ENCODE data around the gene ARFGAP2. TPM values are rescaled to one million over a fixed set of nuclear protein-coding genes. Genes with fewer than 3 reads are reported as not detected.

The ARFGAP2 gene
- polyA plus RNA-seq, 1 donor (not counting 4 experiments of a cell fraction or from before 2014, with no cell fraction given), result 51.0 TPM

- Histone ChIP-seq H3K27ac (ENCODE audit: control insufficient read depth, insufficient read depth, low read length) (no peak overlapping the region), H3K36me3 (ENCODE audit: control insufficient read depth in 2 of 2, extremely low read depth in 1 of 2, insufficient read depth in 2 of 2, low read length in 2 of 2) (peaks cover 28 to 29% of the 10 kb centered on the region in 2 experiments), H3K4me3 (ENCODE audit: control insufficient read depth in 2 of 3, extremely low read depth in 1 of 3, insufficient read depth in 2 of 3, low read depth in 1 of 3, low read length in 3 of 3) (no peak overlapping the region), H3K9me3 (ENCODE audit: control insufficient read depth, low read depth, low read length) (no peaks in the 10 kb centered on the region), H3K79me2 (ENCODE audit: control insufficient read depth, insufficient read depth, low read length) (no peaks in the 10 kb centered on the region), H2AFZ (ENCODE audit: control insufficient read depth, low read length) (no peak overlapping the region), H4K20me1 (ENCODE audit: control insufficient read depth, extremely low read depth, insufficient read depth, low read length) (no peaks in the 10 kb centered on the region), H3K9me1 (ENCODE audit: control insufficient read depth, extremely low read depth, insufficient read depth, low read length) (no peaks in the 10 kb centered on the region), H3K27me3 (ENCODE audit: control insufficient read depth, extremely low read depth, insufficient read depth, low read length) (no peaks in the 10 kb centered on the region), H3K4me2 (ENCODE audit: control insufficient read depth, extremely low read depth, insufficient read depth, low read depth, low read length) (no peak overlapping the region), H3K4me1 (ENCODE audit: control insufficient read depth, extremely low read depth, insufficient read depth, low read length) (no peaks in the 10 kb centered on the region), H3K9ac (ENCODE audit: control insufficient read depth, extremely low read depth, insufficient read depth, low read length) (no peak overlapping the region)
- TF ChIP-seq EZH2 (IDR thresholded peaks at IDR 0.05; ENCODE audit: low read length) (no peak), CTCF (optimal IDR thresholded peaks at IDR 0.05 in 1 of 3, IDR thresholded peaks at IDR 0.05 in 1 of 3, conservative IDR thresholded peaks at IDR 0.05 in 1 of 3; ENCODE audit: extremely low read depth in 1 of 3, insufficient read depth in 2 of 3, low read length in 3 of 3) (no peak)
- FAIRE-seq, result no peak
- dilution Hi-C loops (cut with MboI; ENCODE audit: extremely low pct_ligation_motif_present, low sequenced_read_pairs), result no loop called here
- DNase-seq (ENCODE audit: low read depth, low spot score), result no peak
Measured at GRCh38 chr11:47162426-47162825, 14.3 kb downstream of the ARFGAP2 start.

- H2AFZ ChIP-seq (ENCODE audit: control insufficient read depth, low read length), result no peak overlapping the region
- dilution Hi-C loops (cut with MboI; ENCODE audit: extremely low pct_ligation_motif_present, low sequenced_read_pairs), result no loop called here
- no peak for DNase-seq (ENCODE audit: low read depth, low spot score)
Measured at GRCh38 chr11:47161890-47162289, 14.8 kb downstream of the ARFGAP2 start.

More at GRCh38 chr11:47161890-47162289, 14.8 kb downstream of the ARFGAP2 start:
- Histone ChIP-seq H3K4me2 (ENCODE audit: control insufficient read depth, extremely low read depth, insufficient read depth, low read depth, low read length) (no peak overlapping the region), H3K79me2 (ENCODE audit: control insufficient read depth, insufficient read depth, low read length) (no peaks in the 10 kb centered on the region), H3K9me1 (ENCODE audit: control insufficient read depth, extremely low read depth, insufficient read depth, low read length) (no peaks in the 10 kb centered on the region), H4K20me1 (ENCODE audit: control insufficient read depth, extremely low read depth, insufficient read depth, low read length) (no peaks in the 10 kb centered on the region), H3K27ac (ENCODE audit: control insufficient read depth, insufficient read depth, low read length) (no peak overlapping the region), H3K27me3 (ENCODE audit: control insufficient read depth, extremely low read depth, insufficient read depth, low read length) (no peaks in the 10 kb centered on the region), H3K9me3 (ENCODE audit: control insufficient read depth, low read depth, low read length) (no peaks in the 10 kb centered on the region), H3K9ac (ENCODE audit: control insufficient read depth, extremely low read depth, insufficient read depth, low read length) (no peak overlapping the region), H3K4me1 (ENCODE audit: control insufficient read depth, extremely low read depth, insufficient read depth, low read length) (no peaks in the 10 kb centered on the region), H3K4me3 (ENCODE audit: control insufficient read depth in 2 of 3, extremely low read depth in 1 of 3, insufficient read depth in 2 of 3, low read depth in 1 of 3, low read length in 3 of 3) (no peak overlapping the region), H3K36me3 (ENCODE audit: control insufficient read depth in 2 of 2, extremely low read depth in 1 of 2, insufficient read depth in 2 of 2, low read length in 2 of 2) (peaks cover 24 to 27% of the 10 kb centered on the region in 2 experiments)
- TF ChIP-seq CTCF (optimal IDR thresholded peaks at IDR 0.05 in 1 of 3, IDR thresholded peaks at IDR 0.05 in 1 of 3, conservative IDR thresholded peaks at IDR 0.05 in 1 of 3; ENCODE audit: extremely low read depth in 1 of 3, insufficient read depth in 2 of 3, low read length in 3 of 3), result no peak
- no peak for TF ChIP-seq EZH2 (IDR thresholded peaks at IDR 0.05; ENCODE audit: low read length)
- no peak for FAIRE-seq
